ENCODE data around the gene NDUFB5. TPM values are rescaled to one million over a fixed set of nuclear protein-coding genes. Genes with fewer than 3 reads are reported as not detected.
"Not testable (repeated sequence)": the region's sequence is repeated elsewhere in the genome, so short reads cannot be mapped to it uniquely, and the experiment has no call there.

The NDUFB5 gene
- total RNA-seq, 1 donor from 2014 or later, result 82.8 TPM

GRCh38 chr3:179630753-179631451 lies 26.3 kb downstream of the NDUFB5 start:
- no peak overlapping the region for H3K27ac Mint-ChIP-seq
- H3K9me3 Mint-ChIP-seq (ENCODE audit: low read depth), result no peaks in the 10 kb centered on the region
- H3K4me3 Mint-ChIP-seq (ENCODE audit: low read depth), result no peak overlapping the region
- H3K27me3 Mint-ChIP-seq, result no peaks in the 10 kb centered on the region
- peaks cover under 1% of the 10 kb centered on the region for H3K36me3 Mint-ChIP-seq (ENCODE audit: insufficient read depth)
- no peak for DNase-seq (ENCODE audit: low spot score, unreplicated experiment)
- no peak for TF ChIP-seq CTCF (IDR thresholded peaks at IDR 0.05; ENCODE audit: unreplicated experiment)
- H3K4me1 Mint-ChIP-seq (ENCODE audit: low read depth), result no peaks in the 10 kb centered on the region

GRCh38 chr3:179640469-179640868 lies 35.9 kb downstream of the NDUFB5 start:
- no peak overlapping the region for H3K27ac Mint-ChIP-seq
- no peak for TF ChIP-seq CTCF (IDR thresholded peaks at IDR 0.05; ENCODE audit: unreplicated experiment)
- H3K4me1 Mint-ChIP-seq (ENCODE audit: low read depth), result peaks cover 6% of the 10 kb centered on the region
- H3K27me3 Mint-ChIP-seq, result no peaks in the 10 kb centered on the region
- DNase-seq (ENCODE audit: low spot score, unreplicated experiment), result no peak
- no peak overlapping the region for H3K4me3 Mint-ChIP-seq (ENCODE audit: low read depth)
- H3K36me3 Mint-ChIP-seq (ENCODE audit: insufficient read depth), result no peaks in the 10 kb centered on the region
- no peaks in the 10 kb centered on the region for H3K9me3 Mint-ChIP-seq (ENCODE audit: low read depth)

GRCh38 chr3:179642871-179643270 lies 38.3 kb downstream of the NDUFB5 start:
- Mint-ChIP-seq H3K36me3 (ENCODE audit: insufficient read depth) (no peaks in the 10 kb centered on the region), H3K4me3 (ENCODE audit: low read depth) (no peak overlapping the region), H3K4me1 (ENCODE audit: low read depth) (peaks cover 6% of the 10 kb centered on the region), H3K27me3 (no peaks in the 10 kb centered on the region), H3K9me3 (ENCODE audit: low read depth) (no peaks in the 10 kb centered on the region), H3K27ac (no peak overlapping the region)
- no peak for TF ChIP-seq CTCF (IDR thresholded peaks at IDR 0.05; ENCODE audit: unreplicated experiment)
- no peak for DNase-seq (ENCODE audit: low spot score, unreplicated experiment)

DNA sequence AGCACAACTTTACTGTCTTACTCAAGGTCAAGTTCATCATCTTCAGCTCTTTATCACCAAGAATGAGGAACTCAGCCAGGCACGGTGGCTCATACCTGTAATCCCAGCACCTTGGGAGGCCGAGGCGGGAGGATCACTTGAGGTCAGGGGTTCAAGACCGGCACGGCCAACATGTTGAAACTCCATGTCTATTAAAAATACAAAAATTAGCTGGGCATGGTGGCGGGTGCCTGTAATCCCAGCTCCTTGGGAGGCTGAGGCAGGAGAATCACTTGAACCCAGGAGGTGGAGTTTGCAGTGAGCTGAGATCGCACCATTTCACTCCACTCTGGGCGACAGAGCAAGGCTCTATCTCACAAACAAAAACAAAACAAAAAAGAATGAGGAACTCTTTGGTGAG lies 39.2 kb downstream of the NDUFB5 start:
- H3K4me3 Mint-ChIP-seq (ENCODE audit: low read depth); H3K9me3 Mint-ChIP-seq (ENCODE audit: low read depth); H3K27ac Mint-ChIP-seq; H3K4me1 Mint-ChIP-seq (ENCODE audit: low read depth); H3K36me3 Mint-ChIP-seq (ENCODE audit: insufficient read depth); H3K27me3 Mint-ChIP-seq; DNase-seq (ENCODE audit: low spot score, unreplicated experiment): not testable (repeated sequence)

DNA sequence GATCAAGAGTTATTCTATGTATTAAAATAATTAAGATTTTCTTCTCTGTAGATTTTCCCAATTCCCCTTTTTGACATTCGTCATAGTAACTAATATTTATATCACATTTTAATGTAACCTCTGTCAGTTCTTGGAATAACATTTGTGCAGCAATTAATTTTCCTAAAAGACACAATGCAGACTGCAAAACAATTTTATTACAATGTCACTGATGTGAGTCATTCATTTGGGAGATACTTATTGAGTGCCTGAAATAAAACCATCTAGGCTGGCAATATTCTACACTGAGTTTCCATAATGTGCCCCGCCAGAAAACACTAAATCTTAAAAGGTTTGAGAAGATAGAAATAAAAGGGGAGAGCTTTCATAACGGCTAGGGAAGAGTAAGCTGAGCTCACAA lies 41.6 kb downstream of the NDUFB5 start:
- H3K4me1 Mint-ChIP-seq (ENCODE audit: low read depth), result peaks cover 6% of the 10 kb centered on the region
- H3K9me3 Mint-ChIP-seq (ENCODE audit: low read depth), result no peaks in the 10 kb centered on the region

More for the DNA sequence above, 41.6 kb downstream of the NDUFB5 start:
- Mint-ChIP-seq H3K4me3 (ENCODE audit: low read depth) (no peak overlapping the region), H3K36me3 (ENCODE audit: insufficient read depth) (no peaks in the 10 kb centered on the region), H3K27me3 (peaks cover 4% of the 10 kb centered on the region), H3K27ac (no peak overlapping the region)
- no peak for TF ChIP-seq CTCF (IDR thresholded peaks at IDR 0.05; ENCODE audit: unreplicated experiment)
- DNase-seq (ENCODE audit: low spot score, unreplicated experiment), result no peak
